Stimulated activated CD4-positive, alpha-beta T cell treated with anti-CD3 and anti-CD28 coated beads, Interleukin-4, amount 100 ng/mL, for 4 hours (primary cell): ENCODE results near the gene PSMB3.
A peak's percentile ranks its signal among the peaks of the same experiment; 100 is the strongest.

Experiments used
- DNase-seq, 2 experiments: peaks; one replicate each; pipeline ENCODE4 v3.0.0-alpha.2; 2020

Gene PSMB3

GRCh38 chr17:38752308-38753070 lies at the start of gene PSMB3:
PSMB3 (plus strand) TSS chr17:38752741; CDS start chr17:38752827, 86 bp downstream.
- DNase-seq, result peak; percentile 94 to 98

GRCh38 chr17:38702916-38703741 lies 49.4 kb upstream of the PSMB3 start:
- DNase-seq, result peak; percentile 33 to 50

GRCh38 chr17:38703742-38704605 lies 48.6 kb upstream of the PSMB3 start:
- DNase-seq, result peak; percentile 89 to 93

- peak; percentile 80 to 92 for DNase-seq
Measured at GRCh38 chr17:38704606-38705522, 47.7 kb upstream of the PSMB3 start, which contains the start of gene MLLT6. MLLT6 (plus strand) TSS chr17:38705273; CDS start chr17:38705633, 360 bp downstream.

GRCh38 chr17:38705523-38705802 lies 47.1 kb upstream of the PSMB3 start:
- no peak for DNase-seq

- peak; percentile 57 to 58 for DNase-seq
Measured at GRCh38 chr17:38705803-38706504, 46.6 kb upstream of the PSMB3 start.

- peak; percentile 40 to 73 for DNase-seq
Measured at GRCh38 chr17:38706505-38707216, 45.9 kb upstream of the PSMB3 start.

- no peak for DNase-seq
Measured at GRCh38 chr17:38707678-38708351, 44.7 kb upstream of the PSMB3 start.

GRCh38 chr17:38709104-38709820 lies 43.3 kb upstream of the PSMB3 start:
- no peak for DNase-seq

- DNase-seq, result no peak
Measured at GRCh38 chr17:38709864-38710603, 42.5 kb upstream of the PSMB3 start.

GRCh38 chr17:38710604-38710962 lies 42.0 kb upstream of the PSMB3 start:
- no peak for DNase-seq

- DNase-seq, result no peak
Measured at GRCh38 chr17:38710985-38711384, 41.6 kb upstream of the PSMB3 start.

GRCh38 chr17:38711792-38712571 lies 40.6 kb upstream of the PSMB3 start:
- DNase-seq, result no peak

GRCh38 chr17:38712593-38712992 lies 39.9 kb upstream of the PSMB3 start:
- DNase-seq, result peak in 1 of 2 experiments; percentile 34

- no peak for DNase-seq
Measured at GRCh38 chr17:38713456-38714075, 39.0 kb upstream of the PSMB3 start.

- no peak for DNase-seq
Measured at GRCh38 chr17:38715216-38715943, 37.2 kb upstream of the PSMB3 start.
